Naive thymus-derived CD4-positive, alpha-beta T cell (primary cell): Measurements from ENCODE around the gene SIK3. TPM values are rescaled to one million over a fixed set of nuclear protein-coding genes. Genes with fewer than 3 reads are reported as not detected.

Experiments
- ATAC-seq: fragments of 150-1000 bp; cut with Tn5 transposase; 2 replicates; pipeline ENCODE4 v1.10.0; 2021; ENCODE audit warnings: mild to moderate bottlenecking, moderate library complexity
- CTCF ChIA-PET: fragments of 350-600 bp; sonication (Branson Sonifier 250); formaldehyde crosslinking; loops from one replicate; lab custom pipeline; 2021; ENCODE audit warnings: antibody characterized with exemption; lab: Charles Lee
- POLR2A ChIA-PET: fragments of 350-600 bp; sonication (Branson Sonifier 250); formaldehyde crosslinking; loops from one replicate; lab custom pipeline; 2021; ENCODE audit warnings: antibody characterized with exemption, inconsistent platforms; lab: Charles Lee
- DNase-seq, 9 donors: peaks; one replicate each; pipeline versions ENCODE4 v3.0.0 to v3.0.0-alpha.2; 2020 to 2022; ENCODE audit warnings: mixed read lengths in 1 of 9
- H3K27ac ChIP-seq: one replicate; pipeline ENCODE4 v1.7.0; 2013; ENCODE audit warnings: mild to moderate bottlenecking, low read depth, low read length, moderate library complexity
- H3K27me3 ChIP-seq, 2 donors: one replicate each; pipeline ENCODE4 v1.7.0; 2013; ENCODE audit warnings: low read length in 2 of 2, mild to moderate bottlenecking in 2 of 2, moderate library complexity in 2 of 2; ENCODE audit not compliant: control insufficient read depth in 2 of 2, insufficient read depth in 2 of 2
- H3K36me3 ChIP-seq, 3 experiments: 1 replicate in 2 of 3; 2 replicates in 1 of 3; pipeline ENCODE4 v1.7.0; 2013; ENCODE audit warnings: low read length in 3 of 3, mild to moderate bottlenecking in 3 of 3, moderate library complexity in 1 of 3; ENCODE audit not compliant: insufficient read depth in 3 of 3, control insufficient read depth in 2 of 3
- H3K4me1 ChIP-seq, 2 donors: one replicate each; pipeline ENCODE4 v1.7.0; 2013; ENCODE audit warnings: low read length in 2 of 2, mild to moderate bottlenecking in 2 of 2, moderate library complexity in 1 of 2; ENCODE audit not compliant: control insufficient read depth in 2 of 2, insufficient read depth in 2 of 2
- H3K4me3 ChIP-seq: 2 replicates; pipeline ENCODE4 v1.7.0; 2013; ENCODE audit warnings: mild to moderate bottlenecking, low read length
- H3K9me3 ChIP-seq, 3 experiments: 1 replicate in 2 of 3; 2 replicates in 1 of 3; pipeline ENCODE4 v1.7.0; 2013; ENCODE audit warnings: low read length in 3 of 3; ENCODE audit not compliant: control insufficient read depth in 2 of 3
- H3K27ac Mint-ChIP-seq, 9 donors: one replicate each; pipeline ENCODE4 v1.8.0; 2020 to 2022; ENCODE audit warnings: mixed read lengths in 9 of 9, mild to moderate bottlenecking in 8 of 9, moderate library complexity in 5 of 9, inconsistent platforms in 2 of 9
- H3K27me3 Mint-ChIP-seq, 5 donors: one replicate each; pipeline ENCODE4 v1.8.0; 2021 to 2022; ENCODE audit warnings: mixed read lengths in 5 of 5, mild to moderate bottlenecking in 1 of 5
- H3K36me3 Mint-ChIP-seq, 5 donors: one replicate each; pipeline ENCODE4 v1.8.0; 2020 to 2022; ENCODE audit warnings: mixed read lengths in 5 of 5, mild to moderate bottlenecking in 3 of 5, inconsistent platforms in 1 of 5
- H3K4me1 Mint-ChIP-seq, 7 donors: one replicate each; pipeline ENCODE4 v1.8.0; 2020 to 2022; ENCODE audit warnings: mixed read lengths in 7 of 7, mild to moderate bottlenecking in 3 of 7, inconsistent platforms in 1 of 7
- H3K4me3 Mint-ChIP-seq, 10 donors: one replicate each; pipeline ENCODE4 v1.8.0; 2020 to 2022; ENCODE audit warnings: mild to moderate bottlenecking in 10 of 10, mixed read lengths in 10 of 10, moderate library complexity in 6 of 10, inconsistent platforms in 2 of 10
- H3K9me3 Mint-ChIP-seq, 11 donors: one replicate each; pipeline ENCODE4 v1.8.0; 2020 to 2022; ENCODE audit warnings: mixed read lengths in 11 of 11, mild to moderate bottlenecking in 4 of 11, inconsistent platforms in 1 of 11, moderate library complexity in 1 of 11
- intact Hi-C, 2 donors: fragments of 100-400 bp; cut with micrococcal nuclease; formaldehyde crosslinking; loops; one replicate each; pipeline ENCODE4 v1.15.1; 2023
- polyA plus RNA-seq, 2 donors: library from polyadenylated mRNA; unstranded; fragments of 300-500 nt; fragmentation: Illumina TruSeq; gene quantifications; one replicate each; pipeline ENCODE4 v1.2.3, GENCODE V29; 2021
- total RNA-seq, 6 experiments: library from RNA in 5 of 6; stranded (reverse) in 5 of 6; gene quantifications; 1 replicate in 5 of 6; 2 replicates in 1 of 6; pipeline ENCODE4 v1.2.3 and lab custom pipeline; 2021 to 2026

The SIK3 gene
- total and polyA plus RNA-seq, 7 experiments from 2014 or later: 13.3 to 85.2 (median 64.4) TPM

GRCh38 chr11:116796548-116796947 is 301.7 kb downstream of the SIK3 start:
- Mint-ChIP-seq H3K4me1 (peaks cover 0 to 5% (median 4%) of the 10 kb centered on the region in 7 donors), H3K9me3 (no peaks in the 10 kb centered on the region), H3K27ac (no peak overlapping the region), H3K27me3 (peaks cover 0 to 27% (median 0%) of the 10 kb centered on the region in 5 donors), H3K36me3 (no peaks in the 10 kb centered on the region), H3K4me3 (no peak overlapping the region)
- POLR2A ChIA-PET: interaction anchor here (1.1 kb wide), 1 partner anchor 10 kb away, joined by 3 read pairs; no protein-coding TSS in a partner anchor
- no peak overlapping the region for H3K27ac ChIP-seq
- peaks cover 0 to 1% of the 10 kb centered on the region in 2 donors for H3K4me1 ChIP-seq
- H3K27me3 ChIP-seq: no peaks in the 10 kb centered on the region
- intact Hi-C loops: no loop called here
- no peaks in the 10 kb centered on the region for H3K9me3 ChIP-seq
- H3K4me3 ChIP-seq: no peak overlapping the region
- ATAC-seq: no peak
- H3K36me3 ChIP-seq: no peaks in the 10 kb centered on the region
- CTCF ChIA-PET: interaction anchor here (0.6 kb wide), 2 partner anchors 13 to 309 kb away, joined by 3 read pairs; no protein-coding TSS in a partner anchor
- DNase-seq: no peak

GRCh38 chr11:116794851-116795250 is 303.4 kb downstream of the SIK3 start:
- Mint-ChIP-seq H3K36me3 (no peaks in the 10 kb centered on the region), H3K4me3 (no peak overlapping the region), H3K9me3 (no peaks in the 10 kb centered on the region), H3K27ac (no peak overlapping the region), H3K4me1 (peaks cover 5 to 13% (median 9%) of the 10 kb centered on the region in 7 donors), H3K27me3 (peaks cover 0 to 19% (median 0%) of the 10 kb centered on the region in 5 donors)
- no peak for DNase-seq
- CTCF ChIA-PET: interaction anchor here (0.5 to 1.1 kb wide), 2 partner anchors 312 to 314 kb away, joined by 3 read pairs; no protein-coding TSS in a partner anchor
- intact Hi-C loops: no loop called here
- Histone ChIP-seq H3K27me3 (no peaks in the 10 kb centered on the region), H3K9me3 (no peaks in the 10 kb centered on the region), H3K4me3 (no peak overlapping the region), H3K36me3 (no peaks in the 10 kb centered on the region), H3K4me1 (peaks cover 3 to 5% of the 10 kb centered on the region in 2 donors), H3K27ac (no peak overlapping the region)
- POLR2A ChIA-PET: no interaction called here
- no peak for ATAC-seq

DNA sequence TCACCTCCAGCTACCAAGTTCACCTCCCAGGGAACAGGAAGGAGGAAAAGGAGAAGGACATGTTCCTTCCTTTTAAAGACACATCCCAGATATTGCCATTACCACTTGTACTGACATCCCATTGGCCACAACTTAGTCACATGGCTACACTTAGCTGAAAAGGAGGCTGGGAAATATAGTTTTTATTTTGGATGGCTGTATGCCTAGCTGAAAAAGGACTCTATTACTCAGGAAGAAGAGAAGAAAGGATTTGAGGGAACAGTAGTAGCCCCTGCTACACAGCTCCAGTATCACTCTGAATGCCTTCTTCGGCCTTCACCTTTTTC is 304.5 kb downstream of the SIK3 start:
- Mint-ChIP-seq H3K27me3 (peaks cover 0 to 11% (median 0%) of the 10 kb centered on the region in 5 donors), H3K9me3 (no peaks in the 10 kb centered on the region), H3K36me3 (no peaks in the 10 kb centered on the region), H3K4me3 (no peak overlapping the region), H3K4me1 (peaks cover 6 to 15% (median 10%) of the 10 kb centered on the region in 7 donors), H3K27ac (no peak overlapping the region)
- Histone ChIP-seq H3K4me3 (no peak overlapping the region), H3K4me1 (peaks cover 3 to 7% of the 10 kb centered on the region in 2 donors), H3K27me3 (no peaks in the 10 kb centered on the region), H3K9me3 (no peaks in the 10 kb centered on the region), H3K36me3 (no peaks in the 10 kb centered on the region), H3K27ac (no peak overlapping the region)
- ChIA-PET POLR2A (no interaction called here), CTCF (interaction anchor here (0.8 to 5.8 kb wide), 5 partner anchors 43 to 315 kb away, joined by 3 to 66 read pairs (median 4); partner anchors contain the start of gene APOA1)
- ATAC-seq (no peak), DNase-seq (no peak)
- intact Hi-C loops: no loop called here

Other genes starting within 250 kb of the SIK3 start
- gene PAFAH1B2, start 45.9 kb upstream of the SIK3 start, total RNA-seq: 10 to 100 TPM; 48.9 to 62.0 (median 55.8) TPM
- gene PAFAH1B2, start 45.9 kb upstream of the SIK3 start, polyA plus RNA-seq: 10 to 100 TPM; 13.6 to 18.2 TPM
- gene SIDT2, start 80.3 kb upstream of the SIK3 start, total RNA-seq: 100 to 1,000 TPM in 2 of 5 experiments, 10 to 100 TPM in 3; 31.7 to 187 (median 60.5) TPM
- 1 to 10 TPM; 2.3 to 3.1 TPM for gene SIDT2, start 80.3 kb upstream of the SIK3 start, polyA plus RNA-seq
- gene TAGLN, start 100.9 kb upstream of the SIK3 start, total RNA-seq: 10 to 100 TPM in 4 of 5 experiments, 1 to 10 TPM in 1; 6.4 to 28.0 (median 18.2) TPM
- gene TAGLN, start 100.9 kb upstream of the SIK3 start, polyA plus RNA-seq: 1 to 10 TPM in 1 of 2 donors, under 1 TPM in 1; 0.32 to 1.0 TPM
- 100 to 1,000 TPM; 196 to 319 (median 312) TPM for gene PCSK7, start 133.6 kb upstream of the SIK3 start, total RNA-seq
- gene PCSK7, start 133.6 kb upstream of the SIK3 start, polyA plus RNA-seq: 10 to 100 TPM; 45.4 to 71.4 TPM
- 10 to 100 TPM; 16.6 to 36.0 (median 24.0) TPM for gene RNF214, start 134.2 kb upstream of the SIK3 start, total RNA-seq
- 10 to 100 TPM in 1 of 2 donors, 1 to 10 TPM in 1; 9.7 to 10.2 TPM for gene RNF214, start 134.2 kb upstream of the SIK3 start, polyA plus RNA-seq
- 10 to 100 TPM in 2 of 5 experiments, 1 to 10 TPM in 3; 4.2 to 13.2 (median 7.7) TPM for gene BACE1-AS, start 192.9 kb upstream of the SIK3 start, total RNA-seq
- 1 to 10 TPM in 1 of 2 donors, under 1 TPM in 1; 0.82 to 1.5 TPM for gene BACE1-AS, start 192.9 kb upstream of the SIK3 start, polyA plus RNA-seq
- gene BACE1, start 217.8 kb upstream of the SIK3 start, total RNA-seq: 1 to 10 TPM in 1 of 5 experiments, under 1 TPM in 4; 0.27 to 2.0 (median 0.34) TPM
- gene BACE1, start 217.8 kb upstream of the SIK3 start, polyA plus RNA-seq: under 1 TPM; 0.23 to 0.37 TPM
- gene CEP164, start 229.4 kb upstream of the SIK3 start, total RNA-seq: 10 to 100 TPM; 36.6 to 47.6 (median 36.8) TPM
- gene CEP164, start 229.4 kb upstream of the SIK3 start, polyA plus RNA-seq: 10 to 100 TPM; 16.2 to 24.9 TPM